HFF-Myc (cell line): ENCODE measurements around the gene TRPC4AP.

Source experiments
- DNase-seq: peaks from one replicate; pipeline ENCODE4 v3.0.0-alpha.2; 2011; ENCODE audit warnings: low read depth; ENCODE audit errors: extremely low read depth
- H3K4me3 ChIP-seq: replicated peaks from 2 replicates; pipeline ENCODE4 v1.5.1; 2011; ENCODE audit warnings: low read depth, mild to moderate bottlenecking, control low read depth, low read length
- TF ChIP-seq, protein P1 (sequence below): IDR thresholded peaks from 2 replicates; pipeline ENCODE4 v1.5.1; 2012; ENCODE audit warnings: mild to moderate bottlenecking, low read depth, low read length, control low read depth; ENCODE audit errors: missing control alignments

The TRPC4AP gene

DNA sequence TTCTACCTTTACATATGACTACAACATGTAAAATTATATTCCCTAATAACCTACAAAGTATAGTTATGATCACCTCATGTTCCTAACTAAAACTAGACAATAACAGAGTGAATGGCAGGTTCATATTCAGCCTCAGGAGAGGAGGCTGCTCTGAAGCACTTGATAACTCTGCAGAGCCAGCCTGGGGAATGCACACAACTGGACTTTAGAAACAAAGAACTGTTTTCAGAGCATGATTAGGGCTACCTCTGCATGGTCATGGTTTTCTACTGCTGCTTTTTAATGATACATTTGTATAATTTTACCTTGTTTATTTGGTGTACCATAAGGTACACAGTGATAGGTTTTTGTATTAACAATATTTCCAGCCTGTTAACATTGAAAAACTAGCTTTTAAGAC, 50.3 kb downstream of the TRPC4AP start:
- no peak overlapping the region for H3K4me3 ChIP-seq
- TF ChIP-seq, protein P1, sequence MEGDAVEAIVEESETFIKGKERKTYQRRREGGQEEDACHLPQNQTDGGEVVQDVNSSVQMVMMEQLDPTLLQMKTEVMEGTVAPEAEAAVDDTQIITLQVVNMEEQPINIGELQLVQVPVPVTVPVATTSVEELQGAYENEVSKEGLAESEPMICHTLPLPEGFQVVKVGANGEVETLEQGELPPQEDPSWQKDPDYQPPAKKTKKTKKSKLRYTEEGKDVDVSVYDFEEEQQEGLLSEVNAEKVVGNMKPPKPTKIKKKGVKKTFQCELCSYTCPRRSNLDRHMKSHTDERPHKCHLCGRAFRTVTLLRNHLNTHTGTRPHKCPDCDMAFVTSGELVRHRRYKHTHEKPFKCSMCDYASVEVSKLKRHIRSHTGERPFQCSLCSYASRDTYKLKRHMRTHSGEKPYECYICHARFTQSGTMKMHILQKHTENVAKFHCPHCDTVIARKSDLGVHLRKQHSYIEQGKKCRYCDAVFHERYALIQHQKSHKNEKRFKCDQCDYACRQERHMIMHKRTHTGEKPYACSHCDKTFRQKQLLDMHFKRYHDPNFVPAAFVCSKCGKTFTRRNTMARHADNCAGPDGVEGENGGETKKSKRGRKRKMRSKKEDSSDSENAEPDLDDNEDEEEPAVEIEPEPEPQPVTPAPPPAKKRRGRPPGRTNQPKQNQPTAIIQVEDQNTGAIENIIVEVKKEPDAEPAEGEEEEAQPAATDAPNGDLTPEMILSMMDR = no peak
- DNase-seq = no peak

DNA sequence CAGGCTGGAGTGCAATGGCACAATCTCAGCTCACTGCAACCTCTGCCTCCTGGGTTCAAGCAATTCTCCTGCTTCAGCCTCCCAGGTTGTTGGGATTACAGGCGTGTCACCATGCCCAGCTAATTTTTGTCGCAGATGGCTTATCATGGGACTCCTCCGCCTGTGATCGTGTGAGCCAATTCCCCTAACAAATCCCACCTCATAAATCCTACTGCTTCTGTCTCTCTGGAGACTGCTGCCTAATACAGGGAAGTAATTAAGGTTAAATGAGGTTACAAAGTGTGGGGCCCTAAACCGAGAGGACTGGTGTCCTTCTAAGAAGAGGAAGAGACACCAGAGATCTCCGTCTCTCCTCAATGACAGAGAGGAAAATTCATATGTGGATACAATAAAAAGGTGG, 52.0 kb downstream of the TRPC4AP start:
- H3K4me3 ChIP-seq = no peak overlapping the region
- DNase-seq = no peak
- TF ChIP-seq, protein P1 = no peak

DNA sequence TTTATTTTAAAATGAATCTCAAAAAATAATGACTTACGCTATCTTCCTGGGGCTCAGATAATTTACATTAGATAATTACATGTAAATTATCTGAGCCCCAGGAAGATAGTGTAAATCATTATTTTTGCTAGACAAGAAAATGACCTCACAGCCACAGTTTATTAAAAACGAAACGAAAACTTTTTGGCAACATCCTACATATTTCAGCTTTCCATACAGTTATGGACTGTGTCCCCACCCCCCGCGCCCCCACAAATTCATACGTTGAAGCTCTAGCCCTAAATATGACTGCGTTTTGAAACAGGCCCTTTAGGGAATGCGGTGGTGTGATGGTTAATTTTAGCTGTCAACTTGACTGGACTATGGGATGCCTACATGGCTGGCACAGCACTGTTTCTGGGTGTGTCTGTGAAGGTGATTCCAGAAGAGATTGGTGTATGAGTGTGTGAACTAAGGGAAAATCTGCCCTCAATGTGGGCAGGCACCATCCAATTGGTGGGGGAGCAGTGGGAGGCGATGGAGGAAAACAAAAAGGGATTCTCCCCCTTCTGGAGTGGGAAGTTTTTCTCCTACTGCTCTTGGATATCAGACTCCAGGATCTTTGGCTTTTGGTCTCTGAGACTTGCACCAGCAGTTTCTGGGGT, 52.6 kb downstream of the TRPC4AP start:
- no peak overlapping the region for H3K4me3 ChIP-seq
- no peak for DNase-seq
- TF ChIP-seq, protein P1 = no peak

DNA sequence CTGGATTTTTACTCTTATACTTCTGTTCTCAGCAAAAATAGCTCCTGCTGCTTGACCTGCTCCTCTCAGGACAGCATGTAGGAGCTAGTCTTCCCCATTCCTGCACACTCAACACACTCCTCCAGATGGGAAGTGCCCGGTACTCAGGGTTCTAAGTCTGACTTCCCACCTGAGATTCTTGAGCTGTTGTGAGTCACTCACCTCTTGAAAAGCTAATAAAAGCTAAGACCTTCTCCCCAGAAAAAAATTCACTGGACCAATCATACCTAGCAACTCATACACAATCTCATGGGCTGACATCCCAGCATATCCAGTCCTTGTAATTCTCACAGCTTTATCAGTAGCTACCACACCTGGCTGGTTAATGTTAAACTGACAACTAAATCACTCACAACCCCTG, 53.5 kb downstream of the TRPC4AP start:
- DNase-seq = no peak
- TF ChIP-seq, protein P1 = no peak
- no peak overlapping the region for H3K4me3 ChIP-seq

DNA sequence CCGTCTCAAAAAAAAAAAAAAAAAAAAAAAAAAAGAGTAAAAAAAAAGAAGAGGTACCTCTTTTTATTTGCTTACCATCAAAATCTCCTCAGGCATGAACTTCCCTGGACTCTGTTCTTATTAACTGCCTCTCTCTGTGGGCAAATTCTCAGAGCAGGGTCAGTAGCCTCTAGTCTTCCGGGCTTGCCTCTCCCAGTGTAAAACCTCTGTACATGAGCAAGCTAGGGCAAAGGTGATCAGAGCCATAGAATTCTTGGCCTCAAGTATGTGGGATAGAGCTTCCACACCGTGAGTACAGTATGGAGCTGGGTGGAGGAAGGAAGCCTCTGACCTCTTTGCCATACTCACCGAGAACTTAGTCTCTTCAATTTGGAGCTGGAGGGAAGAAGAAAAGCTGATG, 58.5 kb downstream of the TRPC4AP start:
- TF ChIP-seq, protein P1 = no peak
- no peak for DNase-seq
- H3K4me3 ChIP-seq = no peak overlapping the region

DNA sequence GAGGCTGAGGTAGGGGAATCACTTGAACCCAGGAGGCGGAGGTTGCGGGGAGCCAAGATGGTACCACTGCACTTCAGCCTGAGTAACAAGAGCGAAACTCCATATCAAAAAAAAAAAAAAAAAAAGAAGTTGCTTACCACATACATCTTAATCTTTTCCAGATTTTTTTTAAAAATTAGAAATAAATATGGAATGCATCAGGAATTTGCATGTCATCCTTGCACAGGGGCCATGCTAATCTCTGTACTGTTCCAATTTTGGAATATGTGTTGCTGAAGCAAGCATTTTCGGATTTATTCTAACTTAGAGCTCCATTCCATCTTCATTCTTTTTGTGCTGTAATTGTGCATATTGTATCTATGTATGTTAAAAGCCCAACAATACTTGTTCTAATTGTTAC, 62.5 kb downstream of the TRPC4AP start:
- TF ChIP-seq, protein P1 = no peak
- no peak for DNase-seq
- H3K4me3 ChIP-seq = no peak overlapping the region

DNA sequence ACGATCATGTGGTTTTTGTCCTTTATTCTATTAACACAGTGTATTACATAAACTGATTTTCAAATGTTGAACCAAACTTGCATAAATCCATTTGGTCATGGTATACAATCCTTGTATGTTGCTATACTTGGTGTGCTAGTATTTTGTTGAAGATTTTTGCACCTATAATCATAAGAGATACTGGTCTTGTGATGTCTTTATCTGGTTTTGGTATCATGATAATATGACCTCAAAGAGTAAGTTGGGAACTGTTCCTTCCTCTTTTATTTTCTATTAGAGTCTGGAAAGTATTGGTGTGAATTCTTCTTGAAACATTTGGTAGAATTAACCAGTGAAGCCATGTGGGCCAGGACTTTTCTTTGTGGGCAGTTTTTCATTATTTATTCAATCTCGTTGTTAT, 65.3 kb downstream of the TRPC4AP start:
- DNase-seq = no peak
- TF ChIP-seq, protein P1 = no peak
- no peak overlapping the region for H3K4me3 ChIP-seq
